ENCODE results near the gene DOC2B.

DNA sequence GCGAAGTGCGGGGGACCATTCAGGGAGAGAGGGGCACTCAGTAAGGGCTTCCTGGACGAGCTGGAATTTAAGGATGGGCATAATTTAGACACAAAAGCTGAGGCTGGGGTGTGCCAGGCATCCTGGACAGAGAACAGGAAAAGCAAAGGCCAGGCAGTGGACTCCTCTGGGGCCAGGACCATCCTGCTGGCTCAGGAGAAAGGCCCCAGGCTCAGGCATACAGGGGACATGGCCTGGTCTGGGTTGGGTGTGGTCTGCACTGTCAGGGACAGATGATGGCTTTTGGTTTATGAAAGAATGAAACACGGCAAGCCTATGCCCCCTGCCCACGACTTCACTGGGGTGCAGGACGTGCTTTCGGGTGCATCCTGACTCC is 48.9 kb upstream of the DOC2B start:
- TF ChIP-seq, protein P1, sequence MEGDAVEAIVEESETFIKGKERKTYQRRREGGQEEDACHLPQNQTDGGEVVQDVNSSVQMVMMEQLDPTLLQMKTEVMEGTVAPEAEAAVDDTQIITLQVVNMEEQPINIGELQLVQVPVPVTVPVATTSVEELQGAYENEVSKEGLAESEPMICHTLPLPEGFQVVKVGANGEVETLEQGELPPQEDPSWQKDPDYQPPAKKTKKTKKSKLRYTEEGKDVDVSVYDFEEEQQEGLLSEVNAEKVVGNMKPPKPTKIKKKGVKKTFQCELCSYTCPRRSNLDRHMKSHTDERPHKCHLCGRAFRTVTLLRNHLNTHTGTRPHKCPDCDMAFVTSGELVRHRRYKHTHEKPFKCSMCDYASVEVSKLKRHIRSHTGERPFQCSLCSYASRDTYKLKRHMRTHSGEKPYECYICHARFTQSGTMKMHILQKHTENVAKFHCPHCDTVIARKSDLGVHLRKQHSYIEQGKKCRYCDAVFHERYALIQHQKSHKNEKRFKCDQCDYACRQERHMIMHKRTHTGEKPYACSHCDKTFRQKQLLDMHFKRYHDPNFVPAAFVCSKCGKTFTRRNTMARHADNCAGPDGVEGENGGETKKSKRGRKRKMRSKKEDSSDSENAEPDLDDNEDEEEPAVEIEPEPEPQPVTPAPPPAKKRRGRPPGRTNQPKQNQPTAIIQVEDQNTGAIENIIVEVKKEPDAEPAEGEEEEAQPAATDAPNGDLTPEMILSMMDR (conservative IDR thresholded peaks at IDR 0.05; ENCODE audit: low read depth, low read length), result no peak
- no peak for TF ChIP-seq EZH2 (IDR thresholded peaks at IDR 0.05; ENCODE audit: borderline replicate concordance, low read depth, low read length, poor library complexity, severe bottlenecking)
